CD1c-positive myeloid dendritic cell (primary cell): Measurements from ENCODE around the gene SIGLEC11.

Source experiments
- DNase-seq: peaks from one replicate; pipeline ENCODE4 v3.0.0-alpha.2; 2016; ENCODE audit errors: extremely low spot score

Gene SIGLEC11

GRCh38 chr19:49951806-49952478 lies 9.0 kb downstream of the SIGLEC11 start:
- DNase-seq, result no peak

GRCh38 chr19:49950956-49951526 lies 9.9 kb downstream of the SIGLEC11 start:
- no peak for DNase-seq

- no peak for DNase-seq
Measured at GRCh38 chr19:49950590-49950948, 10.4 kb downstream of the SIGLEC11 start.

GRCh38 chr19:49949742-49950589 lies 11.0 kb downstream of the SIGLEC11 start:
- no peak for DNase-seq

GRCh38 chr19:49946415-49946814 lies 14.6 kb downstream of the SIGLEC11 start:
- DNase-seq, result no peak

GRCh38 chr19:49944567-49944966 lies 16.4 kb downstream of the SIGLEC11 start:
- peak; percentile 85 for DNase-seq

GRCh38 chr19:49940482-49940791 lies 20.5 kb downstream of the SIGLEC11 start:
- no peak for DNase-seq

GRCh38 chr19:49939721-49940481 lies 21.1 kb downstream of the SIGLEC11 start:
- DNase-seq, result no peak

GRCh38 chr19:49938662-49939061 lies 22.3 kb downstream of the SIGLEC11 start:
- DNase-seq, result no peak

- peak; percentile 86 for DNase-seq
Measured at GRCh38 chr19:49937750-49938381, 23.1 kb downstream of the SIGLEC11 start.

GRCh38 chr19:49936549-49936948 lies 24.4 kb downstream of the SIGLEC11 start:
- DNase-seq, result no peak

GRCh38 chr19:49933643-49934042 lies 27.3 kb downstream of the SIGLEC11 start:
- no peak for DNase-seq

GRCh38 chr19:49932731-49933131 lies 28.2 kb downstream of the SIGLEC11 start:
- DNase-seq, result no peak

GRCh38 chr19:49932041-49932451 lies 28.9 kb downstream of the SIGLEC11 start:
- DNase-seq, result no peak

GRCh38 chr19:49931293-49932040 lies 29.5 kb downstream of the SIGLEC11 start:
- DNase-seq, result no peak

- DNase-seq, result peak; percentile 27
Measured at GRCh38 chr19:49930483-49931011, 30.4 kb downstream of the SIGLEC11 start.

- DNase-seq, result peak; percentile 94
Measured at GRCh38 chr19:49929611-49930482, 31.1 kb downstream of the SIGLEC11 start.

GRCh38 chr19:49929121-49929610 lies 31.8 kb downstream of the SIGLEC11 start, which contains the start of the genes ATF5 and NUP62:
ATF5 (plus strand) TSS chr19:49929205; CDS start chr19:49930851, 1,646 bp downstream.
NUP62 (minus strand) TSS chr19:49929504; CDS start chr19:49909807, 19,697 bp downstream.
- peak; percentile 93 for DNase-seq

- DNase-seq, result no peak
Measured at GRCh38 chr19:49927526-49928264, 33.3 kb downstream of the SIGLEC11 start.
